Measurements from ENCODE around the gene ZSWIM5. TPM values are rescaled to one million over a fixed set of nuclear protein-coding genes. Genes with fewer than 3 reads are reported as not detected.
A peak's percentile ranks its signal among the peaks of the same experiment; 100 is the strongest.

Gene ZSWIM5
- total and polyA plus RNA-seq, 9 of the 15 experiments (the other 6 are each of a cell fraction or from before 2014, with no cell fraction given) = under 0.01 to 0.07 (median 0.03) TPM; not detected in 3

- TF ChIP-seq ZBTB12 (CRISPR knock-in tag; IDR thresholded peaks at IDR 0.05) = no peak
- no peak for TF ChIP-seq TAF7 (tag; IDR thresholded peaks at IDR 0.05)
- no peak for TF ChIP-seq KDM2B (CRISPR knock-in tag; IDR thresholded peaks at IDR 0.05)
- no peak for TF ChIP-seq TCFL5 (CRISPR knock-in tag; conservative IDR thresholded peaks at IDR 0.05)
- TF ChIP-seq CREB3L1 (IDR thresholded peaks at IDR 0.05; ENCODE audit: borderline replicate concordance, low read depth) = no peak
- peak; percentile 28 to 60; a peak in 3 of 4 replicates for TF ChIP-seq RAD21 (CRISPR knock-in tag; conservative IDR thresholded peaks at IDR 0.05 in 1 of 2, IDR thresholded peaks at IDR 0.05 in 1 of 2)
- no peak for TF ChIP-seq NFATC3 (IDR thresholded peaks at IDR 0.05)
- no peak for TF ChIP-seq BACH1 (tag; IDR thresholded peaks at IDR 0.05)
Observed at GRCh38 chr1:45230537-45230936, 24.1 kb upstream of the ZSWIM5 start (continued).

- in situ Hi-C loops (cut with MboI) = no loop called here
- 0% methylated on average over 5 of the region's 5 CpGs for WGBS (ENCODE audit: insufficient coverage, low coverage, missing lambda C conversion rate)
- CTCF ChIA-PET (ENCODE audit: low intra/inter-chr PET ratio) = no interaction called here
- TF ChIP-seq PATZ1 (CRISPR knock-in tag; IDR thresholded peaks at IDR 0.05; ENCODE audit: borderline replicate concordance) (no peak), ZNF512 (tag; IDR thresholded peaks at IDR 0.05) (peak; percentile 90), SP1 (CRISPR knock-in tag; IDR thresholded peaks at IDR 0.05) (no peak), ZNF408 (CRISPR knock-in tag; IDR thresholded peaks at IDR 0.05; ENCODE audit: low read depth) (no peak), SRSF1 (IDR thresholded peaks at IDR 0.05; ENCODE audit: low read depth, low read length) (no peak)
Observed at GRCh38 chr1:45225598-45225997, 19.2 kb upstream of the ZSWIM5 start.

More at GRCh38 chr1:45225598-45225997, 19.2 kb upstream of the ZSWIM5 start:
- no peak overlapping the region for H3K27ac ChIP-seq (ENCODE audit: extremely low read depth, low read depth, low read length)
- ATAC-seq (no peak), FAIRE-seq (no peak), DNase-seq (ENCODE audit: extremely low read depth in 1 of 4, low spot score in 3 of 4) (no peak)
- no peak overlapping the region for H3K4me3 ChIP-seq
- no peaks in the 10 kb centered on the region for H3K9me3 ChIP-seq (replicated peaks; ENCODE audit: control insufficient read depth, insufficient read depth, low read depth, low read length)
- H4K20me1 ChIP-seq (replicated peaks; ENCODE audit: control insufficient read depth, insufficient read depth, low read length) = no peaks in the 10 kb centered on the region
- no peak overlapping the region for H3K4me2 ChIP-seq (ENCODE audit: insufficient read depth, low read length)
- no peak overlapping the region for H3K9ac ChIP-seq (ENCODE audit: insufficient read depth in 1 of 2, low read depth in 2 of 2, low read length in 2 of 2)
- intact Hi-C loops (cut with micrococcal nuclease) = loop anchor here (10.0 kb wide), 1 partner anchor 391 kb away; no protein-coding TSS in a partner anchor
- no peak overlapping the region for H2AFZ ChIP-seq (ENCODE audit: low read depth, low read length)
- no peaks in the 10 kb centered on the region for H3K36me3 ChIP-seq (ENCODE audit: control insufficient read depth, insufficient read depth, low read length)
- BruUV-seq (replicated peaks) = no TSS peak
- POLR2A ChIA-PET = interaction anchor here (0.9 kb wide), 1 partner anchor 10 kb away, joined by 3 read pairs; no protein-coding TSS in a partner anchor
- H3K27me3 ChIP-seq (ENCODE audit: control insufficient read depth in 2 of 2, insufficient read depth in 2 of 2, low read length in 2 of 2) = peaks cover 19 to 21% of the 10 kb centered on the region in 2 experiments
- no peaks in the 10 kb centered on the region for H3K79me2 ChIP-seq (ENCODE audit: control insufficient read depth, insufficient read depth, low read length)
- no peaks in the 10 kb centered on the region for H3K9me1 ChIP-seq (ENCODE audit: control insufficient read depth, insufficient read depth, low read length)
- no peaks in the 10 kb centered on the region for H3K4me1 ChIP-seq (replicated peaks in 1 of 2; ENCODE audit: control insufficient read depth in 2 of 2, insufficient read depth in 2 of 2, low read length in 2 of 2)
